Lower lobe of right lung (tissue), 2 donors: ENCODE data around the gene TTF2. TPM values are rescaled to one million over a fixed set of nuclear protein-coding genes. Genes with fewer than 3 reads are reported as not detected.

ENCODE experiments used
- ATAC-seq, 2 donors: fragments of 200-7000 bp; cut with Tn5 transposase; one replicate each; pipeline ENCODE4 v1.9.1; 2020 to 2022; ENCODE audit warnings: mild to moderate bottlenecking in 2 of 2, moderate library complexity in 2 of 2
- DNase-seq: peaks from one replicate; pipeline ENCODE4 v3.0.0-alpha.2; 2020
- H3K27ac ChIP-seq: fragments of 200-600 bp; one replicate; pipeline ENCODE4 v1.8.0; 2022
- H3K27me3 ChIP-seq: fragments of 200-600 bp; one replicate; pipeline ENCODE4 v1.8.0; 2022; ENCODE audit warnings: low read depth
- H3K36me3 ChIP-seq: fragments of 200-600 bp; one replicate; pipeline ENCODE4 v1.8.0; 2022; ENCODE audit warnings: mild to moderate bottlenecking
- H3K4me1 ChIP-seq: fragments of 200-600 bp; one replicate; pipeline ENCODE4 v1.8.0; 2022
- H3K4me3 ChIP-seq: fragments of 200-600 bp; one replicate; pipeline ENCODE4 v1.8.0; 2022; ENCODE audit warnings: mild to moderate bottlenecking
- H3K9me3 ChIP-seq: fragments of 200-600 bp; one replicate; pipeline ENCODE4 v1.8.0; 2022
- intact Hi-C: fragments of 100-400 bp; cut with DNase I; formaldehyde crosslinking; loops from one replicate; pipeline ENCODE4 v1.11.0; 2022
- total RNA-seq: library from RNA; stranded (reverse); fragmentation: NEBNext Ultra II Directional; extraction: Animal tissue kit (Norgen Biotek cat#: 25700); gene quantifications from one replicate; pipeline ENCODE4 v1.2.1, GENCODE V29; 2021
- TF ChIP-seq, protein P1 (sequence below): fragments of 200-600 bp; IDR thresholded peaks from one replicate; pipeline ENCODE4 v1.8.0; 2022; ENCODE audit warnings: antibody characterized with exemption, mild to moderate bottlenecking
- donor health status: DM: no; HTN: yes; CAD: no; lungs with severe emphysema.

Gene TTF2
- total RNA-seq, 1 donor from 2014 or later, result 18.0 TPM

DNA sequence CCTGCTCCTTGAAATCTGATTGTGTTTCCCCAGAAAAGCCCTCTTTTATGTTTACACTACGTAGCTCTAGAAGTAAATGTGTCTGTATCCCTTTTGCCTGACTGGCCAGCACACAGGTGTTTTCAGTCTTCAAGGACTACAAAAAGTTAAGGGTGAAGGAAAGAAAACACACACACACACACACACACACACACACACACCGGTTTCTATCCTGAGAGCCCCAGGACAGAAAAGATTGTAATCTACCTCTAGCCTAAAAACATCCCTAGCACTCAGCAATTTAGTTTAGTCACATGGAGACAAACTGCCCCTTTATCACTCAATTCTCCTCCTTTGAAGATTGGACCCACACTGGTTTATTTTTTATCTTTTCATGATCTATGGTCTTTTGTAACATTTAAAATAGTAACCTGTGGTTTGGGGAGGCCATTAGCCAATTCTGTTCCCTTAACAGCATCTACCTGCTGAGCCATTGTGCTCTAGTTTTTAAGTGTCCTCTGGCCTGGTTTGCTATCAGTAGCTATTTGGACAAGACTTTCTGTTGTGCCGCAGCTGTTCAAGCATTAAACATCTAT is 77.2 kb downstream of the TTF2 start:
- TF ChIP-seq, protein P1, sequence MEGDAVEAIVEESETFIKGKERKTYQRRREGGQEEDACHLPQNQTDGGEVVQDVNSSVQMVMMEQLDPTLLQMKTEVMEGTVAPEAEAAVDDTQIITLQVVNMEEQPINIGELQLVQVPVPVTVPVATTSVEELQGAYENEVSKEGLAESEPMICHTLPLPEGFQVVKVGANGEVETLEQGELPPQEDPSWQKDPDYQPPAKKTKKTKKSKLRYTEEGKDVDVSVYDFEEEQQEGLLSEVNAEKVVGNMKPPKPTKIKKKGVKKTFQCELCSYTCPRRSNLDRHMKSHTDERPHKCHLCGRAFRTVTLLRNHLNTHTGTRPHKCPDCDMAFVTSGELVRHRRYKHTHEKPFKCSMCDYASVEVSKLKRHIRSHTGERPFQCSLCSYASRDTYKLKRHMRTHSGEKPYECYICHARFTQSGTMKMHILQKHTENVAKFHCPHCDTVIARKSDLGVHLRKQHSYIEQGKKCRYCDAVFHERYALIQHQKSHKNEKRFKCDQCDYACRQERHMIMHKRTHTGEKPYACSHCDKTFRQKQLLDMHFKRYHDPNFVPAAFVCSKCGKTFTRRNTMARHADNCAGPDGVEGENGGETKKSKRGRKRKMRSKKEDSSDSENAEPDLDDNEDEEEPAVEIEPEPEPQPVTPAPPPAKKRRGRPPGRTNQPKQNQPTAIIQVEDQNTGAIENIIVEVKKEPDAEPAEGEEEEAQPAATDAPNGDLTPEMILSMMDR, result no peak
- Histone ChIP-seq H3K9me3 (no peaks in the 10 kb centered on the region), H3K27ac (no peak overlapping the region), H3K36me3 (no peaks in the 10 kb centered on the region), H3K27me3 (no peaks in the 10 kb centered on the region), H3K4me1 (no peaks in the 10 kb centered on the region), H3K4me3 (no peak overlapping the region)
- intact Hi-C loops, result no loop called here
- ATAC-seq (no peak), DNase-seq (no peak)

DNA sequence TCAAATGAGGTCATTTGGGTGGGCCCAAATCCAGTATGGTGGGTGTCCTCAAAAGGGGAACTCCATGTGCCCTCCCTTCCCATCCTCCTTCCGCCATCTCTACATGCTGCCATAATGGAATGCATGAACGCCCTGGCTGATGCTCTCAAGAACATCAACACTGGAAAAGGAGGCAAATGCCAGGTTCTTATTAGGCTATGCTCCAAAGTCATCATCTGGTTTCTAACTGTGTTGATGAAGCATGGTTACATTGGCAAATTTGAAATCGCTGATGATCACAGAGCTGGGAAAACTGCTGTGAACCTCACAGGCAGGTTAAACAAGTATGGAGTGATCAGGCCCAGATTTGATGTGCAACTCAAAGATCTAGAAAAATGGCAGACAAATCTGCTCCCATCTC is 78.0 kb downstream of the TTF2 start:
- TF ChIP-seq, protein P1, result no peak
- H3K9me3 ChIP-seq, result no peaks in the 10 kb centered on the region
- H3K4me3 ChIP-seq, result no peak overlapping the region
- no peak for ATAC-seq
- intact Hi-C loops, result no loop called here
- no peaks in the 10 kb centered on the region for H3K27me3 ChIP-seq
- no peaks in the 10 kb centered on the region for H3K36me3 ChIP-seq
- H3K4me1 ChIP-seq, result no peaks in the 10 kb centered on the region
- no peak for DNase-seq
- no peak overlapping the region for H3K27ac ChIP-seq

DNA sequence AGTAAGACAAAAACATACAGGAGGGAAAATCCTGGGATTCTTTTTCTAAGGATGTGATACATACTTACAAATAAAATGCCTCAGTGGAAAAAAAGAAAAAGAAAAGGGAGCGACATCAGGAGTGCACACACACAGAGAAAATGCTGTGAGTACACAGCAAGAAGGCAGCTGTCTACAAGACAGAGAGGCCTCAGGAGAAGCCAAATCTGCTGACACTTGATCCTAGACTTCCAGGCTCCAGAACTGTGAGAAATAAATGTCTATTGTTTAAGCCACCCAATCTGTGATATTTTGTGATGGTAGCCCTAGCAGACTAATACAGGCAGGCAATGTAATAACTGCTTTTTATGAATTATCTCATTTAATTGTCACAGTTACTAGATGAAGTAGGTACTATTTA is 78.4 kb downstream of the TTF2 start:
- TF ChIP-seq, protein P1, result no peak
- ATAC-seq, result no peak
- H3K36me3 ChIP-seq, result no peaks in the 10 kb centered on the region
- no peaks in the 10 kb centered on the region for H3K4me1 ChIP-seq
- intact Hi-C loops, result no loop called here
- H3K27me3 ChIP-seq, result no peaks in the 10 kb centered on the region
- no peak overlapping the region for H3K27ac ChIP-seq
- no peaks in the 10 kb centered on the region for H3K9me3 ChIP-seq
- no peak for DNase-seq
- H3K4me3 ChIP-seq, result no peak overlapping the region

DNA sequence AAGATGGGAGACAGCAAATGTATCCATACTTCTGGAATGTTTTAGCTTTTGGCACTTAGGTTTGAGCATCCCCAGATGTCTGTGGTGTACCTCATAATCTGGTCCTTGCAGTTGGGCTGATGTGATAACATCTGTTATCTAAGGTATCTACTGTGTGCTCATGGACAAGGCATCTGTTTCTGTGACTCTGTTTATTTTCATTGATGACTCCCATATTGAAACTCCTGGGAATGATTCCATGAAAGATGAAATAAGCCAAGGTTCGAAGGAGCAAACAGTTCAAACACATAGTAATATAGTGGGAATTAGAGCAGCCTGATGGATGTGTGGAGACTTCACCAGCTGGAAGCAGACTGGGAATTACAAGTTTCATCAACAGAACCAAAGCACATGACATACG is 82.1 kb downstream of the TTF2 start:
- TF ChIP-seq, protein P1, result no peak
- Histone ChIP-seq H3K27ac (no peak overlapping the region), H3K4me1 (no peaks in the 10 kb centered on the region), H3K36me3 (no peaks in the 10 kb centered on the region), H3K9me3 (no peaks in the 10 kb centered on the region), H3K27me3 (peaks cover 2% of the 10 kb centered on the region), H3K4me3 (no peak overlapping the region)
- intact Hi-C loops, result no loop called here
- DNase-seq, result no peak
- ATAC-seq, result no peak

DNA sequence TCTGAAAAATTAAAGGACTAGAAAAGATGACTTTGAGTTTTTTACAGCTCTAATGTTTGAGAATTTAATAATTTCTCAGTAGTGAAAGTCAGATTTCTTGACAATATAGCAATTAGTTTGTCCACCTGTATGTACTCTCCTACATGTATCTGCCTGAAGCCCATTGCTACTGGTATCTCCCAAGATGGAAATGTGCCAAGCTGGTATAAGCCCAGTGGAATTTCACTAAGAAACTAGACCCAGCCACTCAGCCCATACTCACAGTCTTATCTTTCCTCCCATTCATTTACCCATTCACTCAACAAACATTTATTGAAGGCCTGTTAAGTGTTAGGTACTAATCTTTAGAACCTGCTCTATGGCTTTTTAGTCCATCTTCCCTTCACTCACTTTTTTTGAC is 83.0 kb downstream of the TTF2 start:
- no peaks in the 10 kb centered on the region for H3K9me3 ChIP-seq
- H3K36me3 ChIP-seq, result no peaks in the 10 kb centered on the region
- peaks cover 5% of the 10 kb centered on the region for H3K27me3 ChIP-seq
- no peak for DNase-seq
- TF ChIP-seq, protein P1, result no peak
- no peaks in the 10 kb centered on the region for H3K4me1 ChIP-seq
- no peak overlapping the region for H3K4me3 ChIP-seq
- no peak overlapping the region for H3K27ac ChIP-seq
- intact Hi-C loops, result no loop called here
- ATAC-seq, result peak in 1 of 2 donors; percentile 31

DNA sequence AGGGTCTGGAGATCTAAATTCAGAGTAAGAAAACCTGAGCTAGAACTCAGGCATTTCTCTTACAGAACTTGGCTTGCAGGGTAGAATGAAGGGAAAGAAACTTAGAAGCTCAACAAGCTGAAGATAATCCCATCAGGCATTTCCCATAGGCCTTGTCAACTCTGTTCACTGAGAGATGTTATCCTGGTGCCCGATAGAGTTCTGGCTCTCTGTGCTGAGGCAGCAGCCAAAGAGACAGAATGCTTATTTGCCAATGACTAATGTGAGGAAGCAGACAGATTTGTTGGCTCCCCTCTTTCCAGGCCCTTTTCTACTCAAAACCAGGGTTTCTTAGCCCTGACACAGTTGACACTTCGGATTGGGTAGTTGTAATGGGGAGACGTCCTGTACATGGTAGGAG is 83.7 kb downstream of the TTF2 start:
- intact Hi-C loops, result no loop called here
- DNase-seq (no peak), ATAC-seq (no peak)
- Histone ChIP-seq H3K4me3 (no peak overlapping the region), H3K36me3 (no peaks in the 10 kb centered on the region), H3K4me1 (no peaks in the 10 kb centered on the region), H3K9me3 (no peaks in the 10 kb centered on the region), H3K27ac (no peak overlapping the region), H3K27me3 (peaks cover 5% of the 10 kb centered on the region)
- TF ChIP-seq, protein P1, result no peak
